HepG2 (cell line): ENCODE measurements around the gene LIME1. TPM values are rescaled to one million over a fixed set of nuclear protein-coding genes. Genes with fewer than 3 reads are reported as not detected.
A peak's percentile ranks its signal among the peaks of the same experiment; 100 is the strongest.

ENCODE experiments used
- FOXO1 ChIP-seq: sonication (generic); formaldehyde crosslinking; IDR thresholded peaks from 2 replicates; pipeline ENCODE4 v1.4.0; 2020; ENCODE audit warnings: missing genetic modification reagents
- SSRP1 ChIP-seq: IDR thresholded peaks from 2 replicates; pipeline ENCODE4 v1.6.1; 2016; ENCODE audit warnings: control low read depth
- ZNF253 ChIP-seq: sonication (generic); formaldehyde crosslinking; IDR thresholded peaks from 2 replicates; pipeline ENCODE4 v1.8.0; 2022; ENCODE audit warnings: mild to moderate bottlenecking, missing genetic modification reagents, borderline replicate concordance
- ZNF567 ChIP-seq: sonication (generic); formaldehyde crosslinking; IDR thresholded peaks from 2 replicates; pipeline ENCODE4 v1.8.1; 2023; ENCODE audit warnings: mild to moderate bottlenecking, missing genetic modification reagents, borderline replicate concordance
- polyA plus RNA-seq, 8 experiments: library from polyadenylated mRNA; depleted of rRNA in 3 of 8; stranded (reverse) in 7 of 8; unstranded in 1 of 8; fragments of >200 nt; fragmentation: Illumina TruSeq in 4 of 8; extraction: Trizol in 4 of 8; gene quantifications; 2 replicates each; pipeline versions ENCODE4 v1.2.1 to v1.2.3, GENCODE V29; 2011 to 2016; ENCODE audit warnings: low read depth in 4 of 8, missing spikeins in 1 of 8, mixed read lengths in 1 of 8; ENCODE audit not compliant: insufficient read depth in 1 of 8
- total RNA-seq, 5 experiments: library from RNA; depleted of rRNA; stranded (reverse); fragments of >200 nt; fragmentation: Illumina TruSeq; extraction: Trizol; gene quantifications; 2 replicates each; pipeline ENCODE4 v1.2.3, GENCODE V29; 2016; ENCODE audit warnings: low read depth in 1 of 5
- TF ChIP-seq, protein P1 (sequence below): sonication (generic); formaldehyde crosslinking; IDR thresholded peaks from 2 replicates; pipeline ENCODE4 v1.5.0; 2020; ENCODE audit warnings: mild to moderate bottlenecking, missing genetic modification reagents, borderline replicate concordance
- TF ChIP-seq, protein P2 (sequence below): sonication (generic); formaldehyde crosslinking; IDR thresholded peaks from 2 replicates; pipeline ENCODE4 v1.4.0; 2020; ENCODE audit warnings: missing genetic modification reagents
- TF ChIP-seq, protein P3 (sequence below): IDR thresholded peaks from 2 replicates; pipeline ENCODE4 v1.6.1; 2016; ENCODE audit warnings: missing compliant biosample characterization, missing genetic modification reagents, borderline replicate concordance
- TF ChIP-seq, protein P4 (sequence below): sonication (generic); formaldehyde crosslinking; IDR thresholded peaks from 2 replicates; pipeline ENCODE4 v1.4.0; 2020; ENCODE audit warnings: mild to moderate bottlenecking, missing genetic modification reagents
- TF ChIP-seq, protein P5 (sequence below): sonication (generic); formaldehyde crosslinking; IDR thresholded peaks from 2 replicates; pipeline ENCODE4 v1.8.1; 2023; ENCODE audit warnings: mild to moderate bottlenecking, inconsistent platforms, moderate library complexity, missing genetic modification reagents, borderline replicate concordance
- TF ChIP-seq, protein P6 (sequence below): sonication (generic); formaldehyde crosslinking; IDR thresholded peaks from 2 replicates; pipeline ENCODE4 v1.8.1; 2023; ENCODE audit warnings: missing genetic modification reagents, inconsistent platforms, borderline replicate concordance

Gene LIME1
- total and polyA plus RNA-seq, 2 of the 13 experiments (the other 11 are each of a cell fraction or from before 2014, with no cell fraction given): 13.0 to 61.5 TPM

DNA sequence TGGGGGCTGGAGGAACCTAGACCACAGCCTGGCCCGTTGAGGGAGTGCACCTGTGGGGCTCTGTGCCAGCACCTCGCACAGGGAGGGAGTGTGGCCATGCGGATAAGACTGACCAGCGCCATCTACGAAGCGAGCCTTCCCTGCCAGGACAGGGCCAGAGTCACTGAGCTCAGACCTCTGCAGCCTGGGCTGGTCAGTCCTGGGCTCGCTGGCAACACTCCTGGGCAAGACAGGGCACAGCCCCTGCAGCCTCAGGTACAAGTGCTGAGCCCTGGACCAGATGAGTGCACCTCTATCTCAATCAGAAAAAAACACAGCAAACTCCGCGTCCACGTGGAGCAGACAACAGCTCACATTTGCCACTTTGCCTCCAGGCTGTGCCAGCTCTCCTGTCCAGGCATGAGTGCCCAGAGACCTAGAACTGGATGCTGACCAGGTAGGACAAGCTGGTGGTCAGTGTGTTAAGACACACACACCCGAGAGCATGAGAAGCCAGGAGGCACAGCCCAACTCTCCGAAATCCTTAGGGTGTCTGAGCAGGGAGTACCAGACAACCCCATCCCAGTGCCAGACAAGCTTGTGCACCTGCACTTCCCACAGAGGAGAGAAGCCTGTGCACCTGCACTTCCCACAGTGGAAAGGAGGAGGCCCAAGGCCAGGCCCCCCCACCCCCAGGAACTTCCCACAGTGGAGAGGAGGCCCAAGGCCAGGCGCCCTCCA is 33.6 kb upstream of the LIME1 start (continued):
- TF ChIP-seq, protein P1, sequence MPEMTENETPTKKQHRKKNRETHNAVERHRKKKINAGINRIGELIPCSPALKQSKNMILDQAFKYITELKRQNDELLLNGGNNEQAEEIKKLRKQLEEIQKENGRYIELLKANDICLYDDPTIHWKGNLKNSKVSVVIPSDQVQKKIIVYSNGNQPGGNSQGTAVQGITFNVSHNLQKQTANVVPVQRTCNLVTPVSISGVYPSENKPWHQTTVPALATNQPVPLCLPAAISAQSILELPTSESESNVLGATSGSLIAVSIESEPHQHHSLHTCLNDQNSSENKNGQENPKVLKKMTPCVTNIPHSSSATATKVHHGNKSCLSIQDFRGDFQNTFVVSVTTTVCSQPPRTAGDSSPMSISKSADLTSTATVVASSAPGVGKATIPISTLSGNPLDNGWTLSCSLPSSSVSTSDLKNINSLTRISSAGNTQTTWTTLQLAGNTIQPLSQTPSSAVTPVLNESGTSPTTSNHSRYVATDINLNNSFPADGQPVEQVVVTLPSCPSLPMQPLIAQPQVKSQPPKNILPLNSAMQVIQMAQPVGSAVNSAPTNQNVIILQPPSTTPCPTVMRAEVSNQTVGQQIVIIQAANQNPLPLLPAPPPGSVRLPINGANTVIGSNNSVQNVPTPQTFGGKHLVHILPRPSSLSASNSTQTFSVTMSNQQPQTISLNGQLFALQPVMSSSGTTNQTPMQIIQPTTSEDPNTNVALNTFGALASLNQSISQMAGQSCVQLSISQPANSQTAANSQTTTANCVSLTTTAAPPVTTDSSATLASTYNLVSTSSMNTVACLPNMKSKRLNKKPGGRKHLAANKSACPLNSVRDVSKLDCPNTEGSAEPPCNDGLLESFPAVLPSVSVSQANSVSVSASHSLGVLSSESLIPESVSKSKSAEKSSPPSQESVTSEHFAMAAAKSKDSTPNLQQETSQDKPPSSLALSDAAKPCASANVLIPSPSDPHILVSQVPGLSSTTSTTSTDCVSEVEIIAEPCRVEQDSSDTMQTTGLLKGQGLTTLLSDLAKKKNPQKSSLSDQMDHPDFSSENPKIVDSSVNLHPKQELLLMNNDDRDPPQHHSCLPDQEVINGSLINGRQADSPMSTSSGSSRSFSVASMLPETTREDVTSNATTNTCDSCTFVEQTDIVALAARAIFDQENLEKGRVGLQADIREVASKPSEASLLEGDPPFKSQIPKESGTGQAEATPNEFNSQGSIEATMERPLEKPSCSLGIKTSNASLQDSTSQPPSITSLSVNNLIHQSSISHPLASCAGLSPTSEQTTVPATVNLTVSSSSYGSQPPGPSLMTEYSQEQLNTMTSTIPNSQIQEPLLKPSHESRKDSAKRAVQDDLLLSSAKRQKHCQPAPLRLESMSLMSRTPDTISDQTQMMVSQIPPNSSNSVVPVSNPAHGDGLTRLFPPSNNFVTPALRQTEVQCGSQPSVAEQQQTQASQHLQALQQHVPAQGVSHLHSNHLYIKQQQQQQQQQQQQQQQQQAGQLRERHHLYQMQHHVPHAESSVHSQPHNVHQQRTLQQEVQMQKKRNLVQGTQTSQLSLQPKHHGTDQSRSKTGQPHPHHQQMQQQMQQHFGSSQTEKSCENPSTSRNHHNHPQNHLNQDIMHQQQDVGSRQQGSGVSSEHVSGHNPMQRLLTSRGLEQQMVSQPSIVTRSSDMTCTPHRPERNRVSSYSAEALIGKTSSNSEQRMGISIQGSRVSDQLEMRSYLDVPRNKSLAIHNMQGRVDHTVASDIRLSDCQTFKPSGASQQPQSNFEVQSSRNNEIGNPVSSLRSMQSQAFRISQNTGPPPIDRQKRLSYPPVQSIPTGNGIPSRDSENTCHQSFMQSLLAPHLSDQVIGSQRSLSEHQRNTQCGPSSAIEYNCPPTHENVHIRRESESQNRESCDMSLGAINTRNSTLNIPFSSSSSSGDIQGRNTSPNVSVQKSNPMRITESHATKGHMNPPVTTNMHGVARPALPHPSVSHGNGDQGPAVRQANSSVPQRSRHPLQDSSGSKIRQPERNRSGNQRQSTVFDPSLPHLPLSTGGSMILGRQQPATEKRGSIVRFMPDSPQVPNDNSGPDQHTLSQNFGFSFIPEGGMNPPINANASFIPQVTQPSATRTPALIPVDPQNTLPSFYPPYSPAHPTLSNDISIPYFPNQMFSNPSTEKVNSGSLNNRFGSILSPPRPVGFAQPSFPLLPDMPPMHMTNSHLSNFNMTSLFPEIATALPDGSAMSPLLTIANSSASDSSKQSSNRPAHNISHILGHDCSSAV (CRISPR knock-in tag): no peak
- TF ChIP-seq ZNF567 (no peak), ZNF253 (CRISPR knock-in tag) (no peak), FOXO1 (CRISPR knock-in tag) (0 out of 2 replicates have a peak, but pooled peaks have one; percentile 4), SSRP1 (CRISPR knock-in tag) (0 out of 2 replicates have a peak, but pooled peaks have one; percentile 25)
- TF ChIP-seq, protein P2, sequence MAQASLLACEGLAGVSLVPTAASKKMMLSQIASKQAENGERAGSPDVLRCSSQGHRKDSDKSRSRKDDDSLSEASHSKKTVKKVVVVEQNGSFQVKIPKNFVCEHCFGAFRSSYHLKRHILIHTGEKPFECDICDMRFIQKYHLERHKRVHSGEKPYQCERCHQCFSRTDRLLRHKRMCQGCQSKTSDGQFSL (CRISPR knock-in tag): peak; percentile 86; the same call in 1 of the 2 replicates
- TF ChIP-seq, protein P3, sequence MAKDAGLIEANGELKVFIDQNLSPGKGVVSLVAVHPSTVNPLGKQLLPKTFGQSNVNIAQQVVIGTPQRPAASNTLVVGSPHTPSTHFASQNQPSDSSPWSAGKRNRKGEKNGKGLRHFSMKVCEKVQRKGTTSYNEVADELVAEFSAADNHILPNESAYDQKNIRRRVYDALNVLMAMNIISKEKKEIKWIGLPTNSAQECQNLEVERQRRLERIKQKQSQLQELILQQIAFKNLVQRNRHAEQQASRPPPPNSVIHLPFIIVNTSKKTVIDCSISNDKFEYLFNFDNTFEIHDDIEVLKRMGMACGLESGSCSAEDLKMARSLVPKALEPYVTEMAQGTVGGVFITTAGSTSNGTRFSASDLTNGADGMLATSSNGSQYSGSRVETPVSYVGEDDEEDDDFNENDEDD (CRISPR knock-in tag): no peak
- TF ChIP-seq, protein P4, sequence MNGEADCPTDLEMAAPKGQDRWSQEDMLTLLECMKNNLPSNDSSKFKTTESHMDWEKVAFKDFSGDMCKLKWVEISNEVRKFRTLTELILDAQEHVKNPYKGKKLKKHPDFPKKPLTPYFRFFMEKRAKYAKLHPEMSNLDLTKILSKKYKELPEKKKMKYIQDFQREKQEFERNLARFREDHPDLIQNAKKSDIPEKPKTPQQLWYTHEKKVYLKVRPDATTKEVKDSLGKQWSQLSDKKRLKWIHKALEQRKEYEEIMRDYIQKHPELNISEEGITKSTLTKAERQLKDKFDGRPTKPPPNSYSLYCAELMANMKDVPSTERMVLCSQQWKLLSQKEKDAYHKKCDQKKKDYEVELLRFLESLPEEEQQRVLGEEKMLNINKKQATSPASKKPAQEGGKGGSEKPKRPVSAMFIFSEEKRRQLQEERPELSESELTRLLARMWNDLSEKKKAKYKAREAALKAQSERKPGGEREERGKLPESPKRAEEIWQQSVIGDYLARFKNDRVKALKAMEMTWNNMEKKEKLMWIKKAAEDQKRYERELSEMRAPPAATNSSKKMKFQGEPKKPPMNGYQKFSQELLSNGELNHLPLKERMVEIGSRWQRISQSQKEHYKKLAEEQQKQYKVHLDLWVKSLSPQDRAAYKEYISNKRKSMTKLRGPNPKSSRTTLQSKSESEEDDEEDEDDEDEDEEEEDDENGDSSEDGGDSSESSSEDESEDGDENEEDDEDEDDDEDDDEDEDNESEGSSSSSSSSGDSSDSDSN (CRISPR knock-in tag): peak; percentile 21; the same call in 1 of the 2 replicates
- TF ChIP-seq, protein P5, sequence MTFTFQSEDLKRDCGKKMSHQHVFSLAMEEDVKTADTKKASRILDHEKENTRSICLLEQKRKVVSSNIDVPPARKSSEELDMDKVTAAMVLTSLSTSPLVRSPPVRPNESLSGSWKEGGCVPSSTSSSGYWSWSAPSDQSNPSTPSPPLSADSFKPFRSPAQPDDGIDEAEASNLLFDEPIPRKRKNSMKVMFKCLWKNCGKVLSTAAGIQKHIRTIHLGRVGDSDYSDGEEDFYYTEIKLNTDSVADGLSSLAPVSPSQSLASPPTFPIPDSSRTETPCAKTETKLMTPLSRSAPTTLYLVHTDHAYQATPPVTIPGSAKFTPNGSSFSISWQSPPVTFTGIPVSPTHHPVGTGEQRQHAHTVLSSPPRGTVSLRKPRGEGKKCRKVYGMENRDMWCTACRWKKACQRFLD (CRISPR knock-in tag): no peak; the same call in 1 of the 2 replicates
- TF ChIP-seq, protein P6, sequence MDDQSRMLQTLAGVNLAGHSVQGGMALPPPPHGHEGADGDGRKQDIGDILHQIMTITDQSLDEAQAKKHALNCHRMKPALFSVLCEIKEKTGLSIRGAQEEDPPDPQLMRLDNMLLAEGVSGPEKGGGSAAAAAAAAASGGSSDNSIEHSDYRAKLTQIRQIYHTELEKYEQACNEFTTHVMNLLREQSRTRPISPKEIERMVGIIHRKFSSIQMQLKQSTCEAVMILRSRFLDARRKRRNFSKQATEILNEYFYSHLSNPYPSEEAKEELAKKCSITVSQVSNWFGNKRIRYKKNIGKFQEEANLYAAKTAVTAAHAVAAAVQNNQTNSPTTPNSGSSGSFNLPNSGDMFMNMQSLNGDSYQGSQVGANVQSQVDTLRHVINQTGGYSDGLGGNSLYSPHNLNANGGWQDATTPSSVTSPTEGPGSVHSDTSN (CRISPR knock-in tag): no peak
